Sigmoid colon (tissue), 4 donors: ENCODE results near the gene CDH23.

Experiments
- EP300 ChIP-seq, 4 donors: sonication (generic); formaldehyde crosslinking; IDR thresholded peaks; one replicate each; pipeline ENCODE4 v1.6.1; 2017; ENCODE audit warnings: antibody characterized with exemption in 4 of 4
- POLR2A ChIP-seq, 2 donors: fragments of 450-650 bp; IDR thresholded peaks; one replicate each; pipeline ENCODE4 v1.6.1; 2016; ENCODE audit warnings: antibody characterized with exemption in 2 of 2, mild to moderate bottlenecking in 2 of 2, moderate library complexity in 2 of 2
- POLR2AphosphoS5 ChIP-seq, 4 donors: sonication (generic); formaldehyde crosslinking; IDR thresholded peaks; one replicate each; pipeline ENCODE4 v1.6.1; 2017; ENCODE audit warnings: antibody characterized with exemption in 4 of 4
- TF ChIP-seq, protein P1 (sequence below), 4 experiments: fragments of 450-650 bp in 3 of 4; fragments of 200-600 bp in 1 of 4; IDR thresholded peaks; one replicate each; pipeline ENCODE4 v1.5.1; 2016 to 2019; ENCODE audit warnings: antibody characterized with exemption in 4 of 4, mild to moderate bottlenecking in 3 of 4, moderate library complexity in 2 of 4

DNA sequence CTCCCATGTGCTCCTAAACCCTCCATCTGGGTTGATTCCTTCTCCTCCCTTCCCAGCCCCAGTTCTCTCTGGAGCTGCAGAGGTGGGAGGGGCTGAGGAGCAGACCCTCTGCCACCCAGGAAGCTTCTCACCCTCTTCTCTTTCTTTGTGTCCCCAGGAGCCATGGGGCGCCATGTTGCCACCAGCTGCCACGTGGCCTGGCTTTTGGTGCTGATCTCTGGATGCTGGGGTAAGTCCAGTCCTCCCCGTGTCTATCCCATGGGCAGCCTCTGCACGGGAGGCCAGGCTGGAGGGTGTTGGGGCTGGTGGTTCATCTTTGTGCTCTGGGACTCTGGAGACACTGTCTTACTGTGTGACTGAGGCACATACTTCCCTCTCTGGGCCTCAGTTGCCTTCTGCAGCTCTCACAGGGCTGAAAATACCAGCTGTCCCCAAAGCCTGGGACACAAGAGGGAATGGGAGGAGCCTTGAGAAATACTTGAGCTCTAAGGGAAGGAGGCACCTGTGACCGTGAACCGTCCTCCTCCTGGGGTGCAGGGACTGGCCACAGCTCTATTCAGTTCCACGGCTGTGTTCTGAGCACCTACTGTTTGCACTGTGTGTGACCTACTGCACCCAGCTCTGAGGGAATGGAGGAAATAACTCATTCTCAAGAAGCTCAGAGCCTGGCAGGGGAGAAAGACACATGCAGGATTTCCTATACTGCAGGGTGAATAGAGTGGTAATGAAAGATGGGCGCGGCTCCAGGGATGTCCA, 43.1 kb downstream of the CDH23 start:
- TF ChIP-seq POLR2A (IDR thresholded peaks at IDR 0.05) (no peak), POLR2AphosphoS5 (IDR thresholded peaks at IDR 0.05) (no peak), EP300 (IDR thresholded peaks at IDR 0.05) (no peak)
- TF ChIP-seq, protein P1, sequence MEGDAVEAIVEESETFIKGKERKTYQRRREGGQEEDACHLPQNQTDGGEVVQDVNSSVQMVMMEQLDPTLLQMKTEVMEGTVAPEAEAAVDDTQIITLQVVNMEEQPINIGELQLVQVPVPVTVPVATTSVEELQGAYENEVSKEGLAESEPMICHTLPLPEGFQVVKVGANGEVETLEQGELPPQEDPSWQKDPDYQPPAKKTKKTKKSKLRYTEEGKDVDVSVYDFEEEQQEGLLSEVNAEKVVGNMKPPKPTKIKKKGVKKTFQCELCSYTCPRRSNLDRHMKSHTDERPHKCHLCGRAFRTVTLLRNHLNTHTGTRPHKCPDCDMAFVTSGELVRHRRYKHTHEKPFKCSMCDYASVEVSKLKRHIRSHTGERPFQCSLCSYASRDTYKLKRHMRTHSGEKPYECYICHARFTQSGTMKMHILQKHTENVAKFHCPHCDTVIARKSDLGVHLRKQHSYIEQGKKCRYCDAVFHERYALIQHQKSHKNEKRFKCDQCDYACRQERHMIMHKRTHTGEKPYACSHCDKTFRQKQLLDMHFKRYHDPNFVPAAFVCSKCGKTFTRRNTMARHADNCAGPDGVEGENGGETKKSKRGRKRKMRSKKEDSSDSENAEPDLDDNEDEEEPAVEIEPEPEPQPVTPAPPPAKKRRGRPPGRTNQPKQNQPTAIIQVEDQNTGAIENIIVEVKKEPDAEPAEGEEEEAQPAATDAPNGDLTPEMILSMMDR (IDR thresholded peaks at IDR 0.05) = no peak
